GM23338 (cell line): ENCODE results near the gene TTYH1. TPM values are rescaled to one million over a fixed set of nuclear protein-coding genes. Genes with fewer than 3 reads are reported as not detected.
A peak's percentile ranks its signal among the peaks of the same experiment; 100 is the strongest.

Source experiments
- ATAC-seq: fragments of 200-7000 bp; cut with Tn5 transposase; 3 replicates; pipeline ENCODE4 v1.9.1; 2020
- DNase-seq: peaks from one replicate; pipeline ENCODE4 v3.0.0-alpha.2; 2015; ENCODE audit warnings: low spot score
- H2AFZ ChIP-seq: fragments of 200-600 bp; sonication (generic); 2 replicates; pipeline ENCODE4 v1.8.0; 2016; ENCODE audit warnings: antibody characterized with exemption, mild to moderate bottlenecking, moderate library complexity
- H3F3A ChIP-seq: fragments of 200-600 bp; sonication (generic); replicated peaks from 2 replicates; pipeline ENCODE4 v1.8.0; 2017; ENCODE audit warnings: antibody characterized with exemption, mixed run types, low read depth
- H3K27ac ChIP-seq: fragments of 200-600 bp; sonication (generic); 2 replicates; pipeline ENCODE4 v1.6.1; 2016; ENCODE audit warnings: low read depth
- H3K27me3 ChIP-seq: fragments of 200-600 bp; sonication (generic); 2 replicates; pipeline ENCODE4 v1.8.0; 2016; ENCODE audit warnings: mild to moderate bottlenecking, mixed run types, moderate library complexity; ENCODE audit not compliant: insufficient read depth
- H3K36me3 ChIP-seq: fragments of 200-600 bp; sonication (generic); 2 replicates; pipeline ENCODE4 v1.8.0; 2016; ENCODE audit warnings: mild to moderate bottlenecking; ENCODE audit not compliant: insufficient read depth
- H3K4me1 ChIP-seq: fragments of 200-600 bp; sonication (generic); 2 replicates; pipeline ENCODE4 v1.8.0; 2016; ENCODE audit warnings: mild to moderate bottlenecking, moderate library complexity; ENCODE audit not compliant: insufficient read depth
- H3K4me2 ChIP-seq: fragments of 200-600 bp; sonication (generic); 2 replicates; pipeline ENCODE4 v1.7.1; 2017; ENCODE audit warnings: mixed run types
- H3K4me3 ChIP-seq: fragments of 200-600 bp; sonication (generic); 2 replicates; pipeline ENCODE4 v1.6.1; 2016; ENCODE audit warnings: mixed run types
- H3K79me2 ChIP-seq: fragments of 200-600 bp; sonication (generic); replicated peaks from 2 replicates; pipeline ENCODE4 v1.8.0; 2017; ENCODE audit warnings: mild to moderate bottlenecking; ENCODE audit not compliant: insufficient read depth
- H3K9me2 ChIP-seq: fragments of 200-600 bp; sonication (generic); 2 replicates; pipeline ENCODE4 v1.8.0; 2017; ENCODE audit not compliant: insufficient read depth
- H4K20me1 ChIP-seq: fragments of 200-600 bp; sonication (generic); replicated peaks from 2 replicates; pipeline ENCODE4 v1.8.0; 2017; ENCODE audit warnings: mild to moderate bottlenecking; ENCODE audit not compliant: insufficient read depth
- H3K27ac Mint-ChIP-seq: 2 replicates; pipeline ENCODE4 v1.8.0; 2020; ENCODE audit warnings: inconsistent platforms, mild to moderate bottlenecking, moderate library complexity, mixed read lengths
- H3K27me3 Mint-ChIP-seq: 3 replicates; pipeline ENCODE4 v1.8.0; 2022; ENCODE audit warnings: low read depth, mild to moderate bottlenecking, moderate library complexity, mixed read lengths, inconsistent platforms; ENCODE audit not compliant: insufficient read depth, poor library complexity
- H3K36me3 Mint-ChIP-seq: 3 replicates; pipeline ENCODE4 v1.8.0; 2021; ENCODE audit warnings: low read depth, mild to moderate bottlenecking, inconsistent platforms, moderate library complexity, mixed read lengths
- H3K4me1 Mint-ChIP-seq: 3 replicates; pipeline ENCODE4 v1.8.0; 2020; ENCODE audit warnings: mild to moderate bottlenecking, inconsistent platforms, mixed read lengths
- H3K4me3 Mint-ChIP-seq: 3 replicates; pipeline ENCODE4 v1.8.0; 2021; ENCODE audit warnings: moderate library complexity, mild to moderate bottlenecking, inconsistent platforms, mixed read lengths
- H3K9me3 Mint-ChIP-seq: 3 replicates; pipeline ENCODE4 v1.8.0; 2020; ENCODE audit warnings: moderate library complexity, mild to moderate bottlenecking, inconsistent platforms, mixed read lengths
- CREB1 ChIP-seq: fragments of 250-450 bp; sonication (Bioruptor Pico); IDR thresholded peaks from 2 replicates; pipeline ENCODE4 v1.5.0; 2020; ENCODE audit warnings: low read depth, mild to moderate bottlenecking, moderate library complexity
- ETS1 ChIP-seq: IDR thresholded peaks from 2 replicates; pipeline ENCODE4 v1.6.1; 2016; ENCODE audit warnings: antibody characterized with exemption
- EZH2 ChIP-seq: fragments of 200-600 bp; sonication (generic); IDR thresholded peaks from one replicate; pipeline ENCODE4 v1.8.0; 2017; ENCODE audit warnings: antibody characterized with exemption, mild to moderate bottlenecking, low read depth; ENCODE audit not compliant: unreplicated experiment
- EZH2phosphoT487 ChIP-seq: fragments of 200-600 bp; sonication (generic); IDR thresholded peaks from one replicate; pipeline ENCODE4 v1.8.1; 2018; ENCODE audit warnings: antibody characterized with exemption; ENCODE audit not compliant: unreplicated experiment
- JUNB ChIP-seq: IDR thresholded peaks from one replicate; pipeline ENCODE4 v1.6.1; 2016; ENCODE audit warnings: antibody characterized with exemption; ENCODE audit not compliant: unreplicated experiment
- NANOG ChIP-seq: IDR thresholded peaks from 2 replicates; pipeline ENCODE4 v1.6.1; 2016; ENCODE audit warnings: antibody characterized with exemption, borderline replicate concordance
- POLR2AphosphoS5 ChIP-seq: IDR thresholded peaks from 2 replicates; pipeline ENCODE4 v1.6.1; 2016; ENCODE audit warnings: antibody characterized with exemption, low read depth
- ZNF114 ChIP-seq: fragments of 250-450 bp; sonication (Bioruptor Pico); IDR thresholded peaks from 2 replicates; pipeline ENCODE4 v1.5.0; 2020; ENCODE audit warnings: mild to moderate bottlenecking, moderate library complexity
- ZNF331 ChIP-seq: fragments of 250-450 bp; sonication (Bioruptor Pico); IDR thresholded peaks from 2 replicates; pipeline ENCODE4 v1.5.0; 2020; ENCODE audit warnings: low read depth, mild to moderate bottlenecking, moderate library complexity
- polyA plus RNA-seq: library from polyadenylated mRNA; unstranded; fragments of >200 nt; fragmentation: Nextera tagmentation; extraction: Ambion mirVana; gene quantifications from 2 replicates; pipeline ENCODE4 v1.2.1, GENCODE V29; 2016
- total RNA-seq: library from RNA; depleted of rRNA; stranded (reverse); fragments of >200 nt; shearing (Covaris generic); gene quantifications from 2 replicates; pipeline ENCODE4 v1.2.3, GENCODE V29; 2014
- TF ChIP-seq, protein P1 (sequence below), 2 experiments: fragments of 200-600 bp in 1 of 2; sonication (generic) in 1 of 2; conservative IDR thresholded peaks; 2 replicates each; pipeline versions ENCODE4 v1.5.1 to v1.6.1; 2016 to 2017; ENCODE audit warnings: antibody characterized with exemption in 2 of 2, low read depth in 2 of 2, mild to moderate bottlenecking in 2 of 2, moderate library complexity in 1 of 2
- TF ChIP-seq, protein P2 (sequence below): IDR thresholded peaks from one replicate; pipeline ENCODE4 v1.6.1; 2018; ENCODE audit warnings: antibody characterized with exemption; ENCODE audit not compliant: unreplicated experiment

Gene TTYH1
- total and polyA plus RNA-seq, 2 experiments from 2014 or later = 18.2 to 40.8 TPM

GRCh38 chr19:54422136-54422535, 6.9 kb downstream of the TTYH1 start:
- H3K4me3 Mint-ChIP-seq = no peak overlapping the region
- Histone ChIP-seq H3F3A (peaks cover 17% of the 10 kb centered on the region), H4K20me1 (no peaks in the 10 kb centered on the region; the same call in 1 of the 2 replicates), H3K79me2 (0 out of 2 replicates have a peak, but pooled peaks cover 3% of the 10 kb centered on the region), H3K4me1 (peaks cover 37% of the 10 kb centered on the region), H3K9me2 (no peaks in the 10 kb centered on the region), H2AFZ (no peak overlapping the region), H3K27me3 (no peaks in the 10 kb centered on the region), H3K27ac (no peak overlapping the region), H3K36me3 (no peaks in the 10 kb centered on the region), H3K4me2 (peak overlapping the region; percentile 93), H3K4me3 (no peak overlapping the region)
- TF ChIP-seq, protein P1, sequence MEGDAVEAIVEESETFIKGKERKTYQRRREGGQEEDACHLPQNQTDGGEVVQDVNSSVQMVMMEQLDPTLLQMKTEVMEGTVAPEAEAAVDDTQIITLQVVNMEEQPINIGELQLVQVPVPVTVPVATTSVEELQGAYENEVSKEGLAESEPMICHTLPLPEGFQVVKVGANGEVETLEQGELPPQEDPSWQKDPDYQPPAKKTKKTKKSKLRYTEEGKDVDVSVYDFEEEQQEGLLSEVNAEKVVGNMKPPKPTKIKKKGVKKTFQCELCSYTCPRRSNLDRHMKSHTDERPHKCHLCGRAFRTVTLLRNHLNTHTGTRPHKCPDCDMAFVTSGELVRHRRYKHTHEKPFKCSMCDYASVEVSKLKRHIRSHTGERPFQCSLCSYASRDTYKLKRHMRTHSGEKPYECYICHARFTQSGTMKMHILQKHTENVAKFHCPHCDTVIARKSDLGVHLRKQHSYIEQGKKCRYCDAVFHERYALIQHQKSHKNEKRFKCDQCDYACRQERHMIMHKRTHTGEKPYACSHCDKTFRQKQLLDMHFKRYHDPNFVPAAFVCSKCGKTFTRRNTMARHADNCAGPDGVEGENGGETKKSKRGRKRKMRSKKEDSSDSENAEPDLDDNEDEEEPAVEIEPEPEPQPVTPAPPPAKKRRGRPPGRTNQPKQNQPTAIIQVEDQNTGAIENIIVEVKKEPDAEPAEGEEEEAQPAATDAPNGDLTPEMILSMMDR (conservative IDR thresholded peaks at IDR 0.05; ENCODE audit: low read depth in 2 of 2) = peak; percentile 7 to 50; a peak in 2 of 4 replicates
- TF ChIP-seq CREB1 (no peak), ETS1 (no peak), POLR2AphosphoS5 (no peak), EZH2phosphoT487 (no peak)
- H3K27me3 Mint-ChIP-seq = peaks cover 19% of the 10 kb centered on the region
- H3K9me3 Mint-ChIP-seq = peaks cover 3% of the 10 kb centered on the region
- ATAC-seq (peak; percentile 8), DNase-seq (peak; percentile 73)
- peak overlapping the region; percentile 46; the same call in 1 of the 2 replicates for H3K27ac Mint-ChIP-seq
- H3K36me3 Mint-ChIP-seq = peaks cover 56% of the 10 kb centered on the region
- peaks cover 43% of the 10 kb centered on the region for H3K4me1 Mint-ChIP-seq

GRCh38 chr19:54424201-54424600, 8.9 kb downstream of the TTYH1 start:
- Histone ChIP-seq H3K36me3 (no peaks in the 10 kb centered on the region), H3F3A (peaks cover 7% of the 10 kb centered on the region; the same call in 1 of the 2 replicates), H4K20me1 (no peaks in the 10 kb centered on the region; the same call in 1 of the 2 replicates), H3K4me3 (no peak overlapping the region), H3K4me2 (no peak overlapping the region), H3K4me1 (peaks cover 24% of the 10 kb centered on the region), H3K79me2 (0 out of 2 replicates have a peak, but pooled peaks cover 3% of the 10 kb centered on the region), H2AFZ (no peak overlapping the region), H3K27ac (no peak overlapping the region), H3K9me2 (no peaks in the 10 kb centered on the region), H3K27me3 (no peaks in the 10 kb centered on the region)
- Mint-ChIP-seq H3K27me3 (peaks cover 23% of the 10 kb centered on the region), H3K36me3 (peaks cover 53% of the 10 kb centered on the region), H3K27ac (no peak overlapping the region), H3K4me1 (peaks cover 32% of the 10 kb centered on the region), H3K9me3 (no peaks in the 10 kb centered on the region; the same call in 2 of the 3 replicates), H3K4me3 (no peak overlapping the region)
- no peak for ATAC-seq
- no peak for DNase-seq
- TF ChIP-seq JUNB (no peak), EZH2phosphoT487 (no peak), ETS1 (no peak), ZNF114 (CRISPR knock-in tag) (no peak), EZH2 (no peak), ZNF331 (no peak), NANOG (no peak)
- TF ChIP-seq, protein P2, sequence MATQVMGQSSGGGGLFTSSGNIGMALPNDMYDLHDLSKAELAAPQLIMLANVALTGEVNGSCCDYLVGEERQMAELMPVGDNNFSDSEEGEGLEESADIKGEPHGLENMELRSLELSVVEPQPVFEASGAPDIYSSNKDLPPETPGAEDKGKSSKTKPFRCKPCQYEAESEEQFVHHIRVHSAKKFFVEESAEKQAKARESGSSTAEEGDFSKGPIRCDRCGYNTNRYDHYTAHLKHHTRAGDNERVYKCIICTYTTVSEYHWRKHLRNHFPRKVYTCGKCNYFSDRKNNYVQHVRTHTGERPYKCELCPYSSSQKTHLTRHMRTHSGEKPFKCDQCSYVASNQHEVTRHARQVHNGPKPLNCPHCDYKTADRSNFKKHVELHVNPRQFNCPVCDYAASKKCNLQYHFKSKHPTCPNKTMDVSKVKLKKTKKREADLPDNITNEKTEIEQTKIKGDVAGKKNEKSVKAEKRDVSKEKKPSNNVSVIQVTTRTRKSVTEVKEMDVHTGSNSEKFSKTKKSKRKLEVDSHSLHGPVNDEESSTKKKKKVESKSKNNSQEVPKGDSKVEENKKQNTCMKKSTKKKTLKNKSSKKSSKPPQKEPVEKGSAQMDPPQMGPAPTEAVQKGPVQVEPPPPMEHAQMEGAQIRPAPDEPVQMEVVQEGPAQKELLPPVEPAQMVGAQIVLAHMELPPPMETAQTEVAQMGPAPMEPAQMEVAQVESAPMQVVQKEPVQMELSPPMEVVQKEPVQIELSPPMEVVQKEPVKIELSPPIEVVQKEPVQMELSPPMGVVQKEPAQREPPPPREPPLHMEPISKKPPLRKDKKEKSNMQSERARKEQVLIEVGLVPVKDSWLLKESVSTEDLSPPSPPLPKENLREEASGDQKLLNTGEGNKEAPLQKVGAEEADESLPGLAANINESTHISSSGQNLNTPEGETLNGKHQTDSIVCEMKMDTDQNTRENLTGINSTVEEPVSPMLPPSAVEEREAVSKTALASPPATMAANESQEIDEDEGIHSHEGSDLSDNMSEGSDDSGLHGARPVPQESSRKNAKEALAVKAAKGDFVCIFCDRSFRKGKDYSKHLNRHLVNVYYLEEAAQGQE = no peak
- TF ChIP-seq, protein P1 (conservative IDR thresholded peaks at IDR 0.05; ENCODE audit: low read depth in 2 of 2) = no peak
